Measurements from ENCODE around the gene PLCH2.

PLCH2 gene

GRCh38 chr1:2512862-2513421 lies 36.9 kb downstream of the PLCH2 start:
- no peak for TF ChIP-seq CTCF (IDR thresholded peaks at IDR 0.05)

GRCh38 chr1:2513939-2514652 lies 38.0 kb downstream of the PLCH2 start:
- TF ChIP-seq CTCF (IDR thresholded peaks at IDR 0.05), result no peak

GRCh38 chr1:2514863-2515762 lies 39.0 kb downstream of the PLCH2 start:
- no peak for TF ChIP-seq CTCF (IDR thresholded peaks at IDR 0.05)

- no peak for TF ChIP-seq CTCF (IDR thresholded peaks at IDR 0.05)
Observed at GRCh38 chr1:2515763-2516080, 39.6 kb downstream of the PLCH2 start.

- TF ChIP-seq CTCF (IDR thresholded peaks at IDR 0.05), result no peak
Observed at GRCh38 chr1:2516124-2516523, 40.0 kb downstream of the PLCH2 start.

- TF ChIP-seq CTCF (IDR thresholded peaks at IDR 0.05), result no peak
Observed at GRCh38 chr1:2516946-2517345, 40.9 kb downstream of the PLCH2 start.

- no peak for TF ChIP-seq CTCF (IDR thresholded peaks at IDR 0.05)
Observed at GRCh38 chr1:2517966-2518365, 41.9 kb downstream of the PLCH2 start.
